Tibial nerve (tissue), 4 donors: ENCODE data around the gene KIAA0319L. TPM values are rescaled to one million over a fixed set of nuclear protein-coding genes. Genes with fewer than 3 reads are reported as not detected.

Source experiments
- DNase-seq, 2 donors: peaks; one replicate each; pipeline ENCODE4 v3.0.0-alpha.2; 2019; ENCODE audit warnings: low spot score in 2 of 2
- H3K27ac ChIP-seq, 4 donors: fragments of 200-600 bp; sonication (generic) in 3 of 4; one replicate each; pipeline ENCODE4 v1.5.1; 2017 to 2019; ENCODE audit warnings: mild to moderate bottlenecking in 1 of 4
- H3K27me3 ChIP-seq, 2 donors: fragments of 200-600 bp; sonication (generic) in 1 of 2; one replicate each; pipeline versions ENCODE4 v1.5.1 to v1.6.0; 2017 to 2019
- H3K36me3 ChIP-seq, 3 donors: fragments of 200-600 bp; sonication (generic); one replicate each; pipeline ENCODE4 v1.5.1; 2018 to 2019
- H3K4me1 ChIP-seq, 4 donors: fragments of 200-600 bp; sonication (generic) in 3 of 4; one replicate each; pipeline ENCODE4 v1.5.1; 2017 to 2019
- H3K4me3 ChIP-seq, 4 donors: fragments of 200-600 bp; sonication (generic) in 3 of 4; one replicate each; pipeline ENCODE4 v1.5.1; 2017 to 2019; ENCODE audit warnings: mild to moderate bottlenecking in 1 of 4, moderate library complexity in 1 of 4
- H3K9me3 ChIP-seq, 4 donors: fragments of 200-600 bp; sonication (generic) in 3 of 4; one replicate each; pipeline ENCODE4 v1.5.1; 2017 to 2019
- EP300 ChIP-seq, 2 donors: sonication (generic); formaldehyde crosslinking; IDR thresholded peaks; one replicate each; pipeline ENCODE4 v1.6.1; 2017; ENCODE audit warnings: antibody characterized with exemption in 2 of 2, mild to moderate bottlenecking in 1 of 2
- POLR2A ChIP-seq, 2 donors: fragments of 450-650 bp; IDR thresholded peaks; one replicate each; pipeline ENCODE4 v1.6.1; 2017; ENCODE audit warnings: antibody characterized with exemption in 2 of 2, mild to moderate bottlenecking in 2 of 2, moderate library complexity in 2 of 2
- WGBS, 2 donors: methylation state at CpG; one replicate each; pipeline ENCODE4 v1.1.5; 2018; 5-methylcytosine and 5-hydroxymethylcytosine counted together
- total RNA-seq, 4 donors: library from RNA; depleted of rRNA; stranded (reverse); fragments of >200 nt; gene quantifications; one replicate each; pipeline ENCODE4 v1.1.0, GENCODE V29; 2016
- TF ChIP-seq, protein P1 (sequence below), 5 experiments: fragments of 200-600 bp in 3 of 5; fragments of 450-650 bp in 2 of 5; sonication (generic) in 3 of 5; IDR thresholded peaks; one replicate each; pipeline ENCODE4 v1.5.1; 2016 to 2019; ENCODE audit warnings: antibody characterized with exemption in 5 of 5, mild to moderate bottlenecking in 3 of 5, moderate library complexity in 2 of 5

The KIAA0319L gene
- total RNA-seq, 4 donors from 2014 or later: 57.0 to 115 (median 70.7) TPM

- peaks cover 0 to 49% (median 16%) of the 10 kb centered on the region in 4 donors for H3K4me1 ChIP-seq
- no peak overlapping the region for H3K27ac ChIP-seq
Observed at GRCh38 chr1:35533586-35533985, 23.6 kb downstream of the KIAA0319L start.

GRCh38 chr1:35532497-35533223, 24.5 kb downstream of the KIAA0319L start:
- Histone ChIP-seq H3K27me3 (no peaks in the 10 kb centered on the region), H3K4me3 (no peak overlapping the region), H3K27ac (no peak overlapping the region), H3K9me3 (no peaks in the 10 kb centered on the region), H3K36me3 (peaks cover 0 to 15% (median 0%) of the 10 kb centered on the region in 3 donors), H3K4me1 (peaks cover 0 to 40% (median 7%) of the 10 kb centered on the region in 4 donors)
- DNase-seq: no peak
- TF ChIP-seq POLR2A (IDR thresholded peaks at IDR 0.05) (no peak), EP300 (IDR thresholded peaks at IDR 0.05) (no peak)
- TF ChIP-seq, protein P1, sequence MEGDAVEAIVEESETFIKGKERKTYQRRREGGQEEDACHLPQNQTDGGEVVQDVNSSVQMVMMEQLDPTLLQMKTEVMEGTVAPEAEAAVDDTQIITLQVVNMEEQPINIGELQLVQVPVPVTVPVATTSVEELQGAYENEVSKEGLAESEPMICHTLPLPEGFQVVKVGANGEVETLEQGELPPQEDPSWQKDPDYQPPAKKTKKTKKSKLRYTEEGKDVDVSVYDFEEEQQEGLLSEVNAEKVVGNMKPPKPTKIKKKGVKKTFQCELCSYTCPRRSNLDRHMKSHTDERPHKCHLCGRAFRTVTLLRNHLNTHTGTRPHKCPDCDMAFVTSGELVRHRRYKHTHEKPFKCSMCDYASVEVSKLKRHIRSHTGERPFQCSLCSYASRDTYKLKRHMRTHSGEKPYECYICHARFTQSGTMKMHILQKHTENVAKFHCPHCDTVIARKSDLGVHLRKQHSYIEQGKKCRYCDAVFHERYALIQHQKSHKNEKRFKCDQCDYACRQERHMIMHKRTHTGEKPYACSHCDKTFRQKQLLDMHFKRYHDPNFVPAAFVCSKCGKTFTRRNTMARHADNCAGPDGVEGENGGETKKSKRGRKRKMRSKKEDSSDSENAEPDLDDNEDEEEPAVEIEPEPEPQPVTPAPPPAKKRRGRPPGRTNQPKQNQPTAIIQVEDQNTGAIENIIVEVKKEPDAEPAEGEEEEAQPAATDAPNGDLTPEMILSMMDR (IDR thresholded peaks at IDR 0.05): no peak
- 42 to 51% methylated on average over 1 of the region's 1 CpG for WGBS, 2 donors

More at GRCh38 chr1:35533586-35533985, 23.6 kb downstream of the KIAA0319L start:
- H3K9me3 ChIP-seq: no peaks in the 10 kb centered on the region
- no peak for DNase-seq
- H3K27me3 ChIP-seq: no peaks in the 10 kb centered on the region
- WGBS, 2 donors: 31 to 48% methylated on average over 1 of the region's 1 CpG
- TF ChIP-seq EP300 (IDR thresholded peaks at IDR 0.05) (no peak), POLR2A (IDR thresholded peaks at IDR 0.05) (no peak)
- TF ChIP-seq, protein P1 (IDR thresholded peaks at IDR 0.05): no peak
- no peak overlapping the region for H3K4me3 ChIP-seq
- H3K36me3 ChIP-seq: peaks cover 0 to 15% (median 0%) of the 10 kb centered on the region in 3 donors

DNA sequence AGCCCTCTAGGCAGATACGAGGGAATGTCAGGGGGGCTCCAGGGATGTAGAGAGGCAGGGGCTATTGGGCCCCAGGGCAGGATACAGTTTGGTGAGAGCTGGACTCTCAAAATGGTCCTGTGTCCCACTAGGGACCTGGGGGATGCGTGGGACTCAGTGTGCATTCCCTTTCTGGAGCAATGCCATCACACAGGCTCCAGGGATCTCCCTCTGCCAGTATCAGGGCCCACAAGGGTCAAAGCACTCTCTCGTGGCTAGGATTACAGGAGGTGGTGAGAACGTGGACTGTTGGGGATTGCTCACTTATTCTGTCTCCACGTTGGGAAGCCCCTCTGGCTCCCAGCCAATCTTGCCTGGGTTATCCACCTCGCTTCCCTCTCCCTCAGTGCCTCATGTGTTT, 25.8 kb downstream of the KIAA0319L start:
- no peak overlapping the region for H3K27ac ChIP-seq
- H3K4me1 ChIP-seq: peaks cover 0 to 27% (median 2%) of the 10 kb centered on the region in 4 donors
- H3K9me3 ChIP-seq: no peaks in the 10 kb centered on the region
- no peaks in the 10 kb centered on the region for H3K27me3 ChIP-seq
- no peak overlapping the region for H3K4me3 ChIP-seq
- DNase-seq: no peak
- 76 to 80% methylated on average over 6 of the region's 6 CpGs for WGBS, 2 donors
- H3K36me3 ChIP-seq: peaks cover 0 to 15% (median 0%) of the 10 kb centered on the region in 3 donors
- TF ChIP-seq EP300 (IDR thresholded peaks at IDR 0.05) (no peak), POLR2A (IDR thresholded peaks at IDR 0.05) (no peak)
- TF ChIP-seq, protein P1 (IDR thresholded peaks at IDR 0.05): no peak

DNA sequence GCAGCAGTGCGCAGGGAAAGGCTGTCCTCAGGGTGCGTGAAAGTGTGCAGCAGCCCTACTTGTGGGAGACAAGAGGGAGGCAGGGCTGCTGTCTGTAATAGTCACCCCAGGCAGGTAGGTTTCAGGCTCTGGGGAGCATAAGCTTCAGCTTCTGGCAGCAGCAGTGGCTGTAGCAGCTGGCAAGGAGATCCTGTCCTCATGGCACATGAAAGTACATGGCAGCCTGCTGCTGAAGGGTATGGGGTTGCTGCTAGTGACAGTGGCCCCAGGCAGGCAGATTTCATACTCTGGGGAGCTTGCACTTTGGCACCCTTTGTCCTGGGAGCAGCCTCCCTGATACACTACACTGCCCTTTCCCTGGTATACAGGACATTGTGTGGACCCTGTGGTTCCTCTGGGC, 26.3 kb downstream of the KIAA0319L start:
- Histone ChIP-seq H3K4me3 (no peak overlapping the region), H3K27me3 (no peaks in the 10 kb centered on the region), H3K27ac (no peak overlapping the region), H3K36me3 (peaks cover 0 to 15% (median 0%) of the 10 kb centered on the region in 3 donors), H3K9me3 (no peaks in the 10 kb centered on the region), H3K4me1 (peaks cover 0 to 23% (median 2%) of the 10 kb centered on the region in 4 donors)
- TF ChIP-seq POLR2A (IDR thresholded peaks at IDR 0.05): no peak
- TF ChIP-seq, protein P1 (IDR thresholded peaks at IDR 0.05): no peak
- TF ChIP-seq EP300 (IDR thresholded peaks at IDR 0.05): no peak
- no peak for DNase-seq
- WGBS, 2 donors: 95 to 100% methylated on average over 2 of the region's 2 CpGs

DNA sequence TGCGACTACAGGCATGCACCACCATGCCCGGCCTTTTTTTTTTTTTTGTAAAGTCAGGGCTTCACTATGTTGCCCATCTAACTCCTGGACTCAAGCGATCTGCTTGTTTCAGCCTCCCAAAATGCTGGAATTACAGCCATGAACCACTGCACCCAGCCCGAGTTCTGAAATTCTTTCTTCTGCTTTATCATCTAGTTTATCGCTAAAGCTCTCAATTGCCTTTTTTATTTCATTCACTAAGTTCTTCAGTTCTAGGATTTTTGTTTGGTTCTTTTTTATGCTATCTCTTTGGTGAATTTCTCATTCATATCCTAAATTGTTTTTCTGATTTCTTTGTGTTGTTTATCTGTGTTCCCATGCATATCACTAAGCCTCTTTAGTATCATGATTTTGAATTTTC, 27.0 kb downstream of the KIAA0319L start:
- Histone ChIP-seq H3K4me1 (peaks cover 0 to 20% (median 2%) of the 10 kb centered on the region in 4 donors), H3K27ac (no peak overlapping the region), H3K4me3 (no peak overlapping the region), H3K27me3 (no peaks in the 10 kb centered on the region), H3K36me3 (peaks cover 0 to 15% (median 0%) of the 10 kb centered on the region in 3 donors), H3K9me3 (no peaks in the 10 kb centered on the region)
- TF ChIP-seq, protein P1 (IDR thresholded peaks at IDR 0.05): no peak
- TF ChIP-seq EP300 (IDR thresholded peaks at IDR 0.05) (no peak), POLR2A (IDR thresholded peaks at IDR 0.05) (no peak)
- 75 to 78% methylated on average over 5 of the region's 5 CpGs for WGBS, 2 donors
- no peak for DNase-seq
